CD14-positive monocyte (primary cell): ENCODE data around the gene MEIOSIN. TPM values are rescaled to one million over a fixed set of nuclear protein-coding genes. Genes with fewer than 3 reads are reported as not detected.
"Not testable (repeated sequence)": the region's sequence is repeated elsewhere in the genome, so short reads cannot be mapped to it uniquely, and the experiment has no call there.

Experiments
- DNase-seq, 3 donors: peaks; one replicate each; pipeline ENCODE4 v3.0.0-alpha.2; 2011 to 2022
- H2AFZ ChIP-seq: 2 replicates; pipeline ENCODE4 v1.6.0; 2012; ENCODE audit warnings: mild to moderate bottlenecking, low read depth, low read length, inconsistent platforms; ENCODE audit not compliant: insufficient read depth, poor library complexity, severe bottlenecking
- H3K27ac ChIP-seq, 2 donors: 1 replicate in 1 of 2; 2 replicates in 1 of 2; pipeline ENCODE4 v1.5.1; 2012 to 2013; ENCODE audit warnings: low read length in 2 of 2, control low read depth in 1 of 2, inconsistent platforms in 1 of 2, low read depth in 1 of 2, mild to moderate bottlenecking in 1 of 2
- H3K27me3 ChIP-seq, 2 donors: one replicate each; pipeline versions ENCODE4 v1.6.0 to v1.6.1; 2011 to 2013; ENCODE audit warnings: low read length in 2 of 2; ENCODE audit not compliant: control insufficient read depth in 2 of 2, insufficient read depth in 2 of 2
- H3K36me3 ChIP-seq, 2 donors: replicated peaks in 1 of 2; 1 replicate in 1 of 2; 2 replicates in 1 of 2; pipeline versions ENCODE4 v1.5.1 to v1.6.1; 2012 to 2013; ENCODE audit warnings: low read length in 2 of 2, control low read depth in 1 of 2, inconsistent platforms in 1 of 2, mild to moderate bottlenecking in 1 of 2; ENCODE audit not compliant: insufficient read depth in 2 of 2, control insufficient read depth in 1 of 2
- H3K4me1 ChIP-seq, 2 donors: 1 replicate in 1 of 2; 2 replicates in 1 of 2; pipeline versions ENCODE4 v1.5.1 to v1.6.1; 2012 to 2013; ENCODE audit warnings: low read length in 2 of 2, control low read depth in 1 of 2, inconsistent platforms in 1 of 2, mild to moderate bottlenecking in 1 of 2, moderate library complexity in 1 of 2; ENCODE audit not compliant: insufficient read depth in 2 of 2, control insufficient read depth in 1 of 2
- H3K4me2 ChIP-seq: replicated peaks from 2 replicates; pipeline ENCODE3; 2012; ENCODE audit warnings: low read length, moderate library complexity, mild to moderate bottlenecking; ENCODE audit not compliant: poor library complexity, severe bottlenecking; ENCODE audit errors: extremely low read depth
- H3K4me3 ChIP-seq, 3 experiments: fragments of 200-600 bp in 1 of 3; sonication (generic) in 1 of 3; replicated peaks in 1 of 3; 1 replicate in 2 of 3; 2 replicates in 1 of 3; pipeline ENCODE4 v1.5.1; 2011 to 2013; ENCODE audit warnings: low read length in 3 of 3, mild to moderate bottlenecking in 3 of 3, control low read depth in 2 of 3, low read depth in 2 of 3, inconsistent platforms in 1 of 3, moderate library complexity in 1 of 3
- H3K79me2 ChIP-seq: 2 replicates; pipeline ENCODE4 v1.6.0; 2012; ENCODE audit warnings: mild to moderate bottlenecking, control low read depth, inconsistent platforms, low read length, moderate library complexity; ENCODE audit not compliant: insufficient read depth
- H3K9ac ChIP-seq: 2 replicates; pipeline ENCODE4 v1.6.0; 2017; ENCODE audit warnings: low read length, mild to moderate bottlenecking; ENCODE audit not compliant: insufficient read depth, poor library complexity, severe bottlenecking
- H3K9me3 ChIP-seq, 2 donors: replicated peaks in 1 of 2; 1 replicate in 1 of 2; 2 replicates in 1 of 2; pipeline versions ENCODE4 v1.5.1 to v1.6.1; 2012 to 2013; ENCODE audit warnings: low read length in 2 of 2, control low read depth in 1 of 2; ENCODE audit not compliant: control insufficient read depth in 1 of 2, insufficient read depth in 1 of 2
- H4K20me1 ChIP-seq: 2 replicates; pipeline ENCODE4 v1.6.0; 2012; ENCODE audit warnings: mild to moderate bottlenecking, low read length, control low read depth, moderate library complexity; ENCODE audit not compliant: insufficient read depth
- H3K27ac Mint-ChIP-seq, 7 donors: one replicate each; pipeline ENCODE4 v1.8.0; 2020; ENCODE audit warnings: mild to moderate bottlenecking in 7 of 7, mixed read lengths in 7 of 7, moderate library complexity in 6 of 7, inconsistent platforms in 2 of 7
- H3K27me3 Mint-ChIP-seq, 3 donors: one replicate each; pipeline ENCODE4 v1.8.0; 2021 to 2022; ENCODE audit warnings: low read depth in 3 of 3, mild to moderate bottlenecking in 3 of 3, mixed read lengths in 3 of 3, moderate library complexity in 3 of 3, inconsistent platforms in 1 of 3
- H3K36me3 Mint-ChIP-seq, 2 donors: one replicate each; pipeline ENCODE4 v1.8.0; 2020; ENCODE audit warnings: mixed read lengths in 2 of 2, inconsistent platforms in 1 of 2, mild to moderate bottlenecking in 1 of 2
- H3K4me1 Mint-ChIP-seq: one replicate; pipeline ENCODE4 v1.8.0; 2020; ENCODE audit warnings: mild to moderate bottlenecking, mixed read lengths
- H3K4me3 Mint-ChIP-seq, 2 donors: one replicate each; pipeline ENCODE4 v1.8.0; 2020; ENCODE audit warnings: mild to moderate bottlenecking in 2 of 2, mixed read lengths in 2 of 2, moderate library complexity in 1 of 2
- H3K9me3 Mint-ChIP-seq, 7 donors: one replicate each; pipeline ENCODE4 v1.8.0; 2020 to 2022; ENCODE audit warnings: mixed read lengths in 7 of 7, mild to moderate bottlenecking in 6 of 7, moderate library complexity in 6 of 7, inconsistent platforms in 2 of 7
- CTCF ChIP-seq: fragments of 200-600 bp; IDR thresholded peaks from one replicate; pipeline ENCODE4 v1.8.0; 2022; ENCODE audit warnings: antibody characterized with exemption, mild to moderate bottlenecking
- WGBS: methylation state at CpG from one replicate; pipeline ENCODE4 v1.1.5; 2013; ENCODE audit warnings: missing lambda C conversion rate; ENCODE audit not compliant: insufficient coverage; 5-methylcytosine and 5-hydroxymethylcytosine counted together
- intact Hi-C, 2 donors: fragments of 100-400 bp; cut with micrococcal nuclease; formaldehyde crosslinking; loops; one replicate each; pipeline versions ENCODE4 v1.15.0 to v1.15.1; 2023
- polyA plus RNA-seq, 3 donors: library from polyadenylated mRNA; depleted of rRNA in 1 of 3; unstranded in 2 of 3; stranded (reverse) in 1 of 3; fragments of 300-500 nt in 2 of 3; fragments of >200 nt in 1 of 3; fragmentation: Illumina TruSeq in 2 of 3; gene quantifications; 1 replicate in 2 of 3; 2 replicates in 1 of 3; pipeline ENCODE4 v1.2.3, GENCODE V29; 2012 to 2021

MEIOSIN gene
- polyA plus RNA-seq, 3 donors = not detected

GRCh38 chr19:45747513-45747912 is 14.3 kb downstream of the MEIOSIN start:
- H3K79me2 ChIP-seq = no peaks in the 10 kb centered on the region
- no peak overlapping the region for H3K9ac ChIP-seq
- no peak overlapping the region for H3K4me2 ChIP-seq
- TF ChIP-seq CTCF = no peak
- peaks cover 0 to 15% of the 10 kb centered on the region in 2 donors for H3K27me3 ChIP-seq
- H3K9me3 ChIP-seq = no peaks in the 10 kb centered on the region
- 95% methylated on average over 2 of the region's 5 CpGs for WGBS
- no peak for DNase-seq
- Mint-ChIP-seq H3K4me1 (no peaks in the 10 kb centered on the region), H3K27me3 (peaks cover 37 to 53% (median 42%) of the 10 kb centered on the region in 3 donors), H3K36me3 (no peaks in the 10 kb centered on the region), H3K4me3 (peak overlapping the region in 1 of 2 donors; percentile 17), H3K9me3 (peaks cover 0 to 2% (median 0%) of the 10 kb centered on the region in 7 donors), H3K27ac (no peak overlapping the region)
- H2AFZ ChIP-seq = no peak overlapping the region
- H3K27ac ChIP-seq = no peak overlapping the region
- no peaks in the 10 kb centered on the region for H3K4me1 ChIP-seq
- intact Hi-C loops = no loop called here
- no peak overlapping the region for H3K4me3 ChIP-seq
- no peaks in the 10 kb centered on the region for H4K20me1 ChIP-seq
- H3K36me3 ChIP-seq = no peaks in the 10 kb centered on the region

GRCh38 chr19:45751483-45751882 is 18.2 kb downstream of the MEIOSIN start:
- DNase-seq, H3K4me1 ChIP-seq, H3K79me2 ChIP-seq, H3K9ac ChIP-seq, H3K27me3 ChIP-seq, H4K20me1 ChIP-seq, H3K4me3 Mint-ChIP-seq, H3K27ac Mint-ChIP-seq, H3K4me3 ChIP-seq, H3K9me3 Mint-ChIP-seq, H2AFZ ChIP-seq, H3K4me2 ChIP-seq, H3K4me1 Mint-ChIP-seq, H3K9me3 ChIP-seq, H3K36me3 ChIP-seq, intact Hi-C loops, H3K36me3 Mint-ChIP-seq, H3K27ac ChIP-seq: not testable (repeated sequence)
- peaks cover 29 to 44% (median 40%) of the 10 kb centered on the region in 3 donors for H3K27me3 Mint-ChIP-seq
- no CpG with 5 or more reads among the region's 10 CpGs for WGBS
